GM18511 (cell line): ENCODE data around the gene FER.

Source experiments
- ATAC-seq: cut with Tn5 transposase; IDR thresholded peaks from one replicate; pipeline ENCODE4 v1.9.1; 2021; ENCODE audit warnings: mild to moderate bottlenecking, moderate library complexity; ENCODE audit not compliant: unreplicated experiment

FER gene

DNA sequence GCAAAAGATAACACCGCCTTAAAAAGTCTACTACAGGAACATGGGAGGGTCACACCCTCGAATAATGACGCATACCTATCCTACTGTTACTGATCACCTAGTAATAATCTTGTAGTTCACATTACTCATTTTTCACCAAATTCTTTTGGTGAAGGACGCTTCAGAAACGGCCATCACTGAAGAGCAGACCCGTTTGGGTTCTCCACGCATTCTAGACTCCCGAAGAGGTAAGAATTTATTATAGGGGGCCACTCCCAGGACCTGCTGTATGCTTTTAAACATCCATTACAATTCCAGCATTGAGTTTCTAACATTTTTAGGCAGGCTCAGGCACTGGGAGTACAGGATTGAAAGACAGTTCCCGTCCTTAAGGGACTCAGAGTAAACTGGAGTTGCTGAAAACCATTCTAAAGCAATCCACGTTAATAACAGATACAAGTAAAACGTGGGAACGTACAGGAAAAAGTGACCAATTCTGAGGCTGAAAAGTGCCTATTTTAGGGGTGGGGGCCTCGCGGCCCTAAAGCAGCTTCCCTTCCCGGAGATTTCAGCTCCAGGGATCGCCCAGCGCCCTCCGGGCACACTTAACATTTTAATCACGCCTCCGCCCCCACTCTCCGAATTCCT, at the start of gene FER:
FER (plus strand) TSS at position 124 of the 627 bp plus-strand sequence. CDS start 50,286 bp downstream, outside the sequence.
- ATAC-seq = peak; percentile 29

DNA sequence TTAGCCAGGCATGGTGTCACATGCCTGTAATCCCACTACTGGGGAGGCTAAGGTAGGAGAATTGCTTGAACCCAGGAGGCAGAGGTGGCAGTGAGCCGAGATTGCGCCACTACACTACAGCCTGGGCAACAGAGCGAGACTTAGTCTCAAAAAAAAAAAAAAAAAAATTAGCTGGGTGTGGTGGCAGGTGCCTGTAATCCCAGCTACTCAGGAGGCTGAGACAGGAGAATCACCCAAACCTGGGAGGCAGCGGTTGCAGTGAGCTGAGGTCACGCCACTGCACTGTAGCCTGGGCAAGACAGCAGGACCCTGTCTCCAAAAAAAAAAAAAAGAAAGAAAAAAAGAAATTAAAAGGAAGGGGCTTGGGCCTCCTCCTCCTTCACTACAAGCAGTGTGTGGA, 47.3 kb upstream of the FER start:
- ATAC-seq = peak; percentile 33

DNA sequence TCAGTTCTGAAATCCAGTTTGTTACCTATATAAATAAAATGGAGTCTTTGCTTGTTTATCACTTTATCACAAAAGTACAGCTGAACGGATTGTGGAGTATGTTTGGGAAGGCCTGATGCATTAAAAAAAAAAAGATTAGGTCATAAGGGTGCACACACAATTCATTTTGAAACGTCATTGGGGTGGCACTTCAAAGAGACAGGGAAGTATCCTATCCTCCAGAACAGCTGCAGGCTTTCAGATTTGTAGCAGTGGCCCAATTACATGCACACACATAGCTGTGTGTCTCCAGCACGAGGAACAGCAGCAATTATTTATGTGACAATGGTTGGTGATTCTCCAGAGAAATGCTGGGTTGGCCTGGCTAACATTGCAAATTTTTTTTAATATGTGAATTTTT, 46.8 kb upstream of the FER start:
- peak; percentile 58 for ATAC-seq

DNA sequence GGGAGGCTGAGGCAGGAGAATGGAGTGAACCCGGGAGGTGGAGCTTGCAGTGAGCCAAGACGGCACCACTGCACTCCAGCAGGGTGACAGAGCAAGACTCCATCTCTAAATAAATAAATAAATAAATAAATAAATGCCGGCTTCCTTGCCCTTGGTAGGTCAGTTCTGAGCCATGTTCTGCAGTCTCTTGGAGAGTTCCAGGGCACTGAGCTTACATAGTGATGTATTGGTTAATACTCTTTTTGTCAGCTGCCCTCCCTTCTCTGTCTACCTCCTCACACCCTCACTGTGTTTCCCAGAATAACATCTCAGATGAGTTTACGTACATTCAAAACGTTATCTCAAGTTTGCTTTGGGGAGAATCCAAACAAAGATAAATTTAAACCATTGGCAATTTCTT, 45.2 kb upstream of the FER start:
- no peak for ATAC-seq

DNA sequence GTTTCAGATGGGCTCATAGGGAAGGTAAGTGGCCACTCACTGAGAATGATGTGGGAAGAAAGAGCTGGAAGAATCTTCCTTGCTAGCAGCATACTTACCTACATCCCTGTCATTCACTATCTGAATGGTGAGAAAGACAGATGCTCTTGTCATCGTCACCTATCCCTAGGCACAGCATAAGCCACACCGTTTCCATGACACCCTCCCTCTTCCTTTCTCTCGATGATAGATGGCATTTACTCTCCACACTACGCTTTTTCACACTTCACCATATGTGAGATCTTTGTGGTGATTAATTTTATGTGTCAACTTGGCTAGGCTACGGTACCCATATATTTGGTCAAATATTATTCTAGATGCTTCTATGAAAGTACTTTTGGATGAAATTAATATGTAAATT, 44.4 kb upstream of the FER start:
- no peak for ATAC-seq

GRCh38 chr5:108707141-108707540, 40.6 kb upstream of the FER start:
- ATAC-seq = no peak

GRCh38 chr5:108711898-108712297, 35.8 kb upstream of the FER start:
- no peak for ATAC-seq

DNA sequence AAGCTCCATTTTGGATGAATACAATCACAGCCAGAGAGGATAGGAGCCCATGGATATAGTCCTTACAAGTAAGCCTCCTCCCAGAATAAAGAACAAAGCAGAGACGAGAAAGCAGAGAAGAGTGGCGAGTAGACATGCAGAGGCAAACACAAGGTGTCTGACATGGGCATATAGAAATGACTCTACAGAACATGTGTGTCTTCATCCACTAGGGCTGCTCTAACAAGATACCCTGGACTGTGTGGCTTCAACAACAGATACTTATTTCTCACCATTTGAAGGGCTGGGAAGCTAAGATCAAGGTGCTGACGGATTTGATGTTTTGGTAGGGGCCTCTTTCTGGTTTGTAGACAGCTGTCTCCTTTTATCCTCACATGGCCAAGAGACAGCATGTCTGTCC, 32.3 kb upstream of the FER start:
- no peak for ATAC-seq

- ATAC-seq = peak; percentile 98
These were observed 27.3 kb upstream of the FER start for GRCh38 chr5:108720391-108720790.

DNA sequence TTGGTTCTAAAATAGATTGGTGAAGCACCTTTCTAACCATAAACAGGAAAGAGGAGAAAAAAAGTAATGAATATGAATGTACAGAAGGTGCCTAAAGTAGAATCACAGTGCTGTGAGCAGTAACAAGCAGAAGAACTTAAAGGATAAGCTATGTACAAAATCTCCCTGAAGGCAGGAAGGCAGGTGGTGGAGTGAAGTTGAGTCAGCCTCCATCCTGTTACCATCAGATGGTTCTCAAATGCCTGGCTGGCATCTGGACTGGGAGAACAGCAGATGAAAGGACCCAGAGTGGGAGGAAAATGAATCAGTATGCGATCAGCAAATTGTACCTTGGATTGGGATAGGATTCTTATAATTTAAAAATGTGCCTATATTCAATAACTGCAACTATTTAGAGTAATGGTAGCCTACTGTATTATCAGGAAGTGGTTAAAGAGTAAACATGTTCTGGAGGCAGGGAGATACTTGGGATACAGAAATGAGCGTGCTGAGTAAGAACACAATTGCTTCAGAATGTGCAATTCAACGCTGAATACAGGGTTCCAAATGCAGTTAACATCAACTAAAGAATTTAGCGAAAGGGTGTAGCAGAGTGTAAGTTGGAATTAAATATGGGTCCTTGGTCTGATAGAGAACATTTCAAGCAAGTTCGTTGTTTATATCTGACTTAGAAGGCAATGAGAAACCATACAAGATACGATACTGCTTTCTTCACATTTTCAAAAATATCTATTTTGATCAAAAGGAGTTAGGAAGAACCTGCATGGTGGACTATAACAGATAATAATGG, 21.1 kb upstream of the FER start:
- ATAC-seq = no peak

GRCh38 chr5:108727236-108727650, 20.5 kb upstream of the FER start:
- no peak for ATAC-seq

GRCh38 chr5:108727651-108728565, 19.8 kb upstream of the FER start:
- ATAC-seq = peak; percentile 80

GRCh38 chr5:108728566-108729241, 19.0 kb upstream of the FER start:
- peak; percentile 48 for ATAC-seq

DNA sequence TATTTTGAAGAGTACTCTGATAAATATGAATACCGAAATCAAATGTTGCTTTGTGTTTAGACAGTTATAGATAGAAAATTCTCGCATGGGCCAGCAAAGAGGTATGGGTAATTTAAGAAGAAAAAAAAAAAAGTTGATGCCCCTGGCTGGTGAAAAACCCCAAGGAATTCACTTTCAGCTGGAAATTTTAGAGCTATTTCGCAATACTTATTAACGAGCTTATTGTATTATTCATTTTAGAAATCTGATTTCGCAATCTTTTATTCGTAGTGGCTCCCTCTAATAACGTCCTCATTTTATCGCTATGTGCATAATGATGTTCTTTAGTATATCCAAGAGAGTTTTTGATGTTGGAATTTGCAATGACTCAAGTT, 18.5 kb upstream of the FER start:
- ATAC-seq = no peak

DNA sequence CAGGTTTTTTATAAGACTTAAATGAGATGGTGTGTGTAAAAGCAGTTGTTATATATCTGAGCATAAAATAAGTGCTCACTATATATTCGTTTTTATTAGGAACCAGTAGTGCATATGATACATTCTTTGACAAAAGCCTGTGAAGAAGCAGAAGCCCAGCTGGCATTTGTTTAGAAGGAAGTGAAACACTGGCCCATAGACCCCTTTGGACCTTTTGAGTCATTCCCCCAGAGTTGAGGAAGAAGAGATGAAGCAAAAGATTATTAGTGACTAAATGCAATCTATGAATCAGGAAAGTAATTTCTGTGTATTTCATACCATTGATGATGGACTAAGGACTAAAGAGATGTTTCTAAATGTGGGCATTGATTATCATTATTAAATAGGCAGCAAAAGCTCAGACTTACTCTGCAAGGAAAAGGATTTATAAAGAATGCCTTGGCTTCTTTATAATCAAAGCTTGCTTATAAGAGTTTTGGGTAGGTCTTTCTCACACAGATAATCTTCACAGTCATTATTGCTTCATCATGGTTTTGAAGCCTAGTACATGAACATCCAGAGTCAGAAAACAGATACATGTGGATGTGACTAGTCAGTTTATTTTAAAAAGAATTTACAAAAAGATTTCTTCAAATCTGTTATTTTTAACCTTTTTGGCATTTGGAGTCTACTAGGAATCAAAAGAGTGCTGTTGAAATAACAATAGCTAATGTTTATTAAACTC, 16.9 kb upstream of the FER start:
- ATAC-seq = peak; percentile 54

GRCh38 chr5:108735790-108736189, 11.9 kb upstream of the FER start:
- ATAC-seq = no peak

GRCh38 chr5:108736855-108737254, 10.8 kb upstream of the FER start:
- ATAC-seq = no peak

GRCh38 chr5:108739376-108739775, 8.3 kb upstream of the FER start:
- no peak for ATAC-seq

GRCh38 chr5:108739906-108740305, 7.8 kb upstream of the FER start:
- no peak for ATAC-seq

DNA sequence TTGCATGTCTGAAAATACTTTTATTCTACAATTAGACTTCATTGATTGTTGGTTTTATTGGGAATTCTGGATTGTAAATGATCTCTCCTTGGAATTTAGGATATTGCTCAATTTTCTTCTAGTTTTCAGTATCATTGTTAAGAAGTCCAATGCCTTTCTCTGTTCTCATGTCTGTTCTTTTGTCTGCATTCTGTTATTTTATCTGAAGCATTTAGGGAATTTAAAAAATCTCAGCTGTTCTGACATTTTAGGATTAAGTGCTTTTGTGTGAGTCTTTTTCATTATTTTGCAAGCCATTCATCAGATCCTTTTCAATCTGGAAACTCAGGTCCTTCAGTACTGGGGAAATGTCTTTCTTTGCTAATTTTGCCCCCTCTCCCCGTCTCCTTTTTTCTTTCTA, 4.4 kb upstream of the FER start:
- no peak for ATAC-seq
